ENCODE data around the gene ESRRB.

GRCh38 chr14:76348898-76349297 is 27.0 kb upstream of the ESRRB start:
- TF ChIP-seq EP300 (IDR thresholded peaks at IDR 0.05) (no peak), CTCF (IDR thresholded peaks at IDR 0.05) (no peak), POLR2AphosphoS5 (IDR thresholded peaks at IDR 0.05) (no peak)
